ENCODE results near the gene CHN2.

Gene CHN2

GRCh38 chr7:29332042-29332811 lies 137.7 kb downstream of the CHN2 start:
- no peak for DNase-seq (ENCODE audit: low read depth, low spot score)

GRCh38 chr7:29332875-29333855 lies 138.6 kb downstream of the CHN2 start:
- DNase-seq (ENCODE audit: low read depth, low spot score), result no peak

- DNase-seq (ENCODE audit: low read depth, low spot score), result no peak
Observed at GRCh38 chr7:29335188-29336083, 140.9 kb downstream of the CHN2 start.

GRCh38 chr7:29337546-29338116 lies 143.1 kb downstream of the CHN2 start:
- DNase-seq (ENCODE audit: low read depth, low spot score), result no peak

GRCh38 chr7:29340696-29341095 lies 146.1 kb downstream of the CHN2 start:
- no peak for DNase-seq (ENCODE audit: low read depth, low spot score)

- no peak for DNase-seq (ENCODE audit: low read depth, low spot score)
Observed at GRCh38 chr7:29341156-29341555, 146.6 kb downstream of the CHN2 start.

GRCh38 chr7:29342761-29343160 lies 148.2 kb downstream of the CHN2 start:
- no peak for DNase-seq (ENCODE audit: low read depth, low spot score)

- DNase-seq (ENCODE audit: low read depth, low spot score), result no peak
Observed at GRCh38 chr7:29343399-29343798, 148.8 kb downstream of the CHN2 start.

- DNase-seq (ENCODE audit: low read depth, low spot score), result no peak
Observed at GRCh38 chr7:29344334-29344978, 149.9 kb downstream of the CHN2 start.

GRCh38 chr7:29345590-29345989 lies 151.0 kb downstream of the CHN2 start:
- DNase-seq (ENCODE audit: low read depth, low spot score), result peak; percentile 60

- DNase-seq (ENCODE audit: low read depth, low spot score), result no peak
Observed at GRCh38 chr7:29346231-29346978, 151.8 kb downstream of the CHN2 start.

- no peak for DNase-seq (ENCODE audit: low read depth, low spot score)
Observed at GRCh38 chr7:29349362-29349761, 154.8 kb downstream of the CHN2 start.

- DNase-seq (ENCODE audit: low read depth, low spot score), result no peak
Observed at GRCh38 chr7:29350351-29350750, 155.8 kb downstream of the CHN2 start.

GRCh38 chr7:29352041-29352440 lies 157.5 kb downstream of the CHN2 start:
- DNase-seq (ENCODE audit: low read depth, low spot score), result no peak

GRCh38 chr7:29353810-29354209 lies 159.2 kb downstream of the CHN2 start:
- no peak for DNase-seq (ENCODE audit: low read depth, low spot score)

- no peak for DNase-seq (ENCODE audit: low read depth, low spot score)
Observed at GRCh38 chr7:29354340-29354739, 159.8 kb downstream of the CHN2 start.

GRCh38 chr7:29355388-29355787 lies 160.8 kb downstream of the CHN2 start:
- no peak for DNase-seq (ENCODE audit: low read depth, low spot score)

- no peak for DNase-seq (ENCODE audit: low read depth, low spot score)
Observed at GRCh38 chr7:29356631-29357030, 162.1 kb downstream of the CHN2 start.

- no peak for DNase-seq (ENCODE audit: low read depth, low spot score)
Observed at GRCh38 chr7:29359482-29360093, 165.0 kb downstream of the CHN2 start.

All from ELF-1 (cell line).